Fibroblast of lung (primary cell): ENCODE data around the gene ZNF23. TPM values are rescaled to one million over a fixed set of nuclear protein-coding genes. Genes with fewer than 3 reads are reported as not detected.

Experiments used
- DNase-seq, 2 donors: peaks; one replicate each; pipeline versions ENCODE4 v3.0.0 to v3.0.0-alpha.2; 2010; ENCODE audit warnings: low read depth in 2 of 2
- H2AFZ ChIP-seq: 2 replicates; pipeline ENCODE4 v1.5.1; 2012; ENCODE audit warnings: low read length, control low read depth, inconsistent platforms
- H3K27ac ChIP-seq: 2 replicates; pipeline ENCODE4 v1.5.1; 2011; ENCODE audit warnings: low read length, control low read depth; ENCODE audit not compliant: insufficient read depth
- H3K27me3 ChIP-seq: 2 replicates; pipeline ENCODE4 v1.5.1; 2011; ENCODE audit warnings: mild to moderate bottlenecking, low read length; ENCODE audit not compliant: control insufficient read depth, insufficient read depth
- H3K36me3 ChIP-seq: 2 replicates; pipeline ENCODE4 v1.5.1; 2011; ENCODE audit warnings: low read length; ENCODE audit not compliant: control insufficient read depth, insufficient read depth
- H3K4me1 ChIP-seq: 2 replicates; pipeline ENCODE4 v1.5.1; 2011; ENCODE audit warnings: low read length; ENCODE audit not compliant: control insufficient read depth, insufficient read depth; ENCODE audit errors: extremely low read depth
- H3K4me2 ChIP-seq: 2 replicates; pipeline ENCODE4 v1.5.1; 2011; ENCODE audit warnings: low read length, control low read depth; ENCODE audit not compliant: insufficient read depth; ENCODE audit errors: extremely low read depth
- H3K4me3 ChIP-seq, 4 experiments: fragments of 200-600 bp in 1 of 4; sonication (generic) in 1 of 4; replicated peaks in 1 of 4; 2 replicates each; pipeline ENCODE4 v1.5.1; 2011 to 2016; ENCODE audit warnings: low read length in 4 of 4, low read depth in 3 of 4, mild to moderate bottlenecking in 3 of 4, control low read depth in 2 of 4, inconsistent platforms in 1 of 4, mixed read lengths in 1 of 4; ENCODE audit not compliant: insufficient read depth in 1 of 4; ENCODE audit errors: control extremely low read depth in 1 of 4
- H3K79me2 ChIP-seq: 2 replicates; pipeline ENCODE4 v1.5.1; 2012; ENCODE audit warnings: mild to moderate bottlenecking, low read length, inconsistent platforms; ENCODE audit not compliant: control insufficient read depth, insufficient read depth
- H3K9ac ChIP-seq: 2 replicates; pipeline ENCODE4 v1.5.1; 2011; ENCODE audit warnings: mild to moderate bottlenecking, low read length, control low read depth; ENCODE audit not compliant: insufficient read depth
- H3K9me3 ChIP-seq: 2 replicates; pipeline ENCODE4 v1.5.1; 2012; ENCODE audit warnings: low read depth, low read length; ENCODE audit not compliant: control insufficient read depth, insufficient read depth
- H4K20me1 ChIP-seq: 2 replicates; pipeline ENCODE4 v1.5.1; 2011; ENCODE audit warnings: low read length; ENCODE audit not compliant: control insufficient read depth, insufficient read depth; ENCODE audit errors: extremely low read depth
- EZH2 ChIP-seq: IDR thresholded peaks from 2 replicates; pipeline ENCODE4 v1.5.1; 2012; ENCODE audit warnings: low read length, control low read depth, mild to moderate bottlenecking; ENCODE audit errors: missing control alignments
- polyA plus RNA-seq, 2 donors: library from polyadenylated mRNA; depleted of rRNA in 1 of 2; stranded (reverse) in 1 of 2; unstranded in 1 of 2; fragments of >200 nt; gene quantifications; 2 replicates each; pipeline ENCODE4 v1.2.1, GENCODE V29; 2011 to 2012; ENCODE audit warnings: missing spikeins in 1 of 2
- total RNA-seq: library from RNA; depleted of rRNA; stranded (reverse); fragments of >200 nt; gene quantifications from 2 replicates; pipeline ENCODE4 v1.2.1, GENCODE V29; 2014
- TF ChIP-seq, protein P1 (sequence below), 2 donors: IDR thresholded peaks in 1 of 2; conservative IDR thresholded peaks in 1 of 2; 1 replicate in 1 of 2; 2 replicates in 1 of 2; pipeline ENCODE4 v1.5.1; 2011 to 2012; ENCODE audit warnings: low read length in 2 of 2, control low read depth in 1 of 2, inconsistent platforms in 1 of 2, low read depth in 1 of 2, mild to moderate bottlenecking in 1 of 2

Gene ZNF23
- total and polyA plus RNA-seq, 2 donors (not counting 1 experiment from before 2014, with no cell fraction given), result 12.2 to 24.8 TPM

DNA sequence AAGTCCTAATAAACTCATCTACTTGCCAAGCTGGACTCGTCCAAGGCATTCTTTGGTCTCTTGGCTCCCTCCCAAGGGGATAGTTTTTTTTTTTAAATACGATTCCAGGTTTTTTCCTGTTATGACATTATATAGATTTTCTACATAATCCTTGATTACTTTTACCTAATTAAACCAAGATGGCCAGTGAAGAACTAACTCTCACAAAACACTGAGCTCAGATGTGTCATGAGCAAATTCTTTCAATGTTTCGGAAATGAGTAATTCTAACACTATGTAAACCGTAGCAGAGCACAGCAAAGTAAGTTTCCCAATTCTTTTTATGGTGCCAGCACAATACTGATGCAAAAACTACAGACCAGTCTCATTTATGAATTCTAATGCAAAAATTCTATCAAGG, 1.8 kb downstream of the ZNF23 start:
- Histone ChIP-seq H3K9me3 (no peaks in the 10 kb centered on the region), H3K36me3 (peaks cover 2% of the 10 kb centered on the region), H3K4me1 (peaks cover 2% of the 10 kb centered on the region), H3K4me3 (peak overlapping the region; percentile 17 to 80 (median 58)), H4K20me1 (no peaks in the 10 kb centered on the region), H3K27me3 (no peaks in the 10 kb centered on the region), H3K79me2 (peaks cover 22% of the 10 kb centered on the region), H3K27ac (peak overlapping the region; percentile 30), H3K9ac (no peak overlapping the region), H2AFZ (no peak overlapping the region), H3K4me2 (peak overlapping the region; percentile 84)
- peak; percentile 60 to 82 for DNase-seq
- TF ChIP-seq, protein P1, sequence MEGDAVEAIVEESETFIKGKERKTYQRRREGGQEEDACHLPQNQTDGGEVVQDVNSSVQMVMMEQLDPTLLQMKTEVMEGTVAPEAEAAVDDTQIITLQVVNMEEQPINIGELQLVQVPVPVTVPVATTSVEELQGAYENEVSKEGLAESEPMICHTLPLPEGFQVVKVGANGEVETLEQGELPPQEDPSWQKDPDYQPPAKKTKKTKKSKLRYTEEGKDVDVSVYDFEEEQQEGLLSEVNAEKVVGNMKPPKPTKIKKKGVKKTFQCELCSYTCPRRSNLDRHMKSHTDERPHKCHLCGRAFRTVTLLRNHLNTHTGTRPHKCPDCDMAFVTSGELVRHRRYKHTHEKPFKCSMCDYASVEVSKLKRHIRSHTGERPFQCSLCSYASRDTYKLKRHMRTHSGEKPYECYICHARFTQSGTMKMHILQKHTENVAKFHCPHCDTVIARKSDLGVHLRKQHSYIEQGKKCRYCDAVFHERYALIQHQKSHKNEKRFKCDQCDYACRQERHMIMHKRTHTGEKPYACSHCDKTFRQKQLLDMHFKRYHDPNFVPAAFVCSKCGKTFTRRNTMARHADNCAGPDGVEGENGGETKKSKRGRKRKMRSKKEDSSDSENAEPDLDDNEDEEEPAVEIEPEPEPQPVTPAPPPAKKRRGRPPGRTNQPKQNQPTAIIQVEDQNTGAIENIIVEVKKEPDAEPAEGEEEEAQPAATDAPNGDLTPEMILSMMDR (conservative IDR thresholded peaks at IDR 0.05 in 1 of 2, IDR thresholded peaks at IDR 0.05 in 1 of 2; ENCODE audit: low read depth in 1 of 2, low read length in 2 of 2), result no peak
- no peak for TF ChIP-seq EZH2

DNA sequence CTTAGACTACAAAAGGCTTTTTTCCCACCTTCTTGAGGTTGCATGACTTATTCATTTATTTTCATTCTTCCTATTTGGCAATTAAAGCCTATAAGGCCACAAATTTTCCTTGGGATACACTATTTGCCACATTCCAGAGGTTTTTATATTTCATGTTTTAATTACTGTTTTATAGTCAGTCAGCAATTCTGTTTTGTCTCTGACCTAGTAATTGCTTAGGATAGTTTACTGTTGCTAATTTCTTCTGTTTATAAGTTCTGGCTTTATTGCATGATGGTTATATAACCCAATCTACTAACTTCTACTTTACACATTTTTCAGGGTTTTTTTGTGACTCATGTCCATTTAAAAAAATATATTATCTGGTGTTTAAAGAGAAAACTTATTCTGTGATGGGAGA, 2.5 kb downstream of the ZNF23 start:
- DNase-seq, result no peak
- Histone ChIP-seq H3K9me3 (no peaks in the 10 kb centered on the region), H4K20me1 (no peaks in the 10 kb centered on the region), H3K4me2 (no peak overlapping the region), H3K4me1 (peaks cover 2% of the 10 kb centered on the region), H3K9ac (no peak overlapping the region), H3K4me3 (no peak overlapping the region), H3K79me2 (peaks cover 22% of the 10 kb centered on the region), H3K27me3 (no peaks in the 10 kb centered on the region), H3K36me3 (peaks cover 7% of the 10 kb centered on the region), H2AFZ (no peak overlapping the region), H3K27ac (no peak overlapping the region)
- no peak for TF ChIP-seq EZH2
- TF ChIP-seq, protein P1 (conservative IDR thresholded peaks at IDR 0.05 in 1 of 2, IDR thresholded peaks at IDR 0.05 in 1 of 2; ENCODE audit: low read depth in 1 of 2, low read length in 2 of 2), result no peak

DNA sequence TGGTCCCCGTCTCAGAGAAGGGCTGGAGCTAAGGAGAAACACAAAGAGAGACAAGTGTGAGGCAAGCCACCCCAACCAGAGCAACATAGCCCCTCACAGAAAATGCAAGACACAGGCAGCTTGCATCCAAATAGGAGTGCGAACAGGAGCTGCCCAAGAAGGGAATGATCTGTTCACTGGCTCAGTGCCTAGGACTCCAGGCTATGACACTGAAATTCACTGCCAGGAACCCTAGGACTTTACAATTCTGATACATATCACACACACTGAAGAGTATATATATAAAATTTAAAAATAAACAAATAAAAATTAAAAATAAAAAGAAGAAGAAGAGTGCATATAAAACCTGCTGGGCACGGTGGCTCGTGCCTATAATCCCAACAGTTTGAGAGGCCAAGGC, 5.2 kb downstream of the ZNF23 start:
- peaks cover 20% of the 10 kb centered on the region for H3K79me2 ChIP-seq
- TF ChIP-seq EZH2, result no peak
- TF ChIP-seq, protein P1 (conservative IDR thresholded peaks at IDR 0.05 in 1 of 2, IDR thresholded peaks at IDR 0.05 in 1 of 2; ENCODE audit: low read depth in 1 of 2, low read length in 2 of 2), result no peak
- DNase-seq, result no peak
- no peaks in the 10 kb centered on the region for H3K9me3 ChIP-seq
- H3K9ac ChIP-seq, result no peak overlapping the region
- no peaks in the 10 kb centered on the region for H3K27me3 ChIP-seq
- H3K4me2 ChIP-seq, result no peak overlapping the region
- H3K4me1 ChIP-seq, result peaks cover 2% of the 10 kb centered on the region
- H2AFZ ChIP-seq, result no peak overlapping the region
- H3K4me3 ChIP-seq, result no peak overlapping the region
- H3K36me3 ChIP-seq, result peaks cover 14% of the 10 kb centered on the region
- H3K27ac ChIP-seq, result no peak overlapping the region
- H4K20me1 ChIP-seq, result no peaks in the 10 kb centered on the region
